T-helper 17 cell (primary cell): ENCODE results near the gene TEX264. TPM values are rescaled to one million over a fixed set of nuclear protein-coding genes. Genes with fewer than 3 reads are reported as not detected.

Experiments used
- ATAC-seq: fragments of 150-1000 bp; cut with Tn5 transposase; 2 replicates; pipeline ENCODE4 v1.10.0; 2021; ENCODE audit warnings: mild to moderate bottlenecking, moderate library complexity
- DNase-seq, 3 donors: peaks; one replicate each; pipeline versions ENCODE4 v3.0.0 to v3.0.0-alpha.2; 2020 to 2021
- H3K9me3 ChIP-seq: one replicate; pipeline ENCODE4 v1.7.0; 2013; ENCODE audit warnings: low read length, mild to moderate bottlenecking; ENCODE audit not compliant: control insufficient read depth, poor library complexity, severe bottlenecking
- H3K27ac Mint-ChIP-seq: one replicate; pipeline ENCODE4 v1.8.0; 2022; ENCODE audit warnings: mild to moderate bottlenecking, moderate library complexity, mixed read lengths
- H3K27me3 Mint-ChIP-seq: one replicate; pipeline ENCODE4 v1.8.0; 2022; ENCODE audit warnings: mixed read lengths
- H3K36me3 Mint-ChIP-seq: one replicate; pipeline ENCODE4 v1.8.0; 2022; ENCODE audit warnings: low read depth, mixed read lengths
- H3K4me1 Mint-ChIP-seq: one replicate; pipeline ENCODE4 v1.8.0; 2022; ENCODE audit warnings: mild to moderate bottlenecking, mixed read lengths
- H3K4me3 Mint-ChIP-seq: one replicate; pipeline ENCODE4 v1.8.0; 2022; ENCODE audit warnings: mild to moderate bottlenecking, moderate library complexity, mixed read lengths
- total RNA-seq, 4 donors: library from RNA in 2 of 4; stranded (reverse) in 2 of 4; gene quantifications; one replicate each; pipeline ENCODE4 v1.2.3 and lab custom pipeline; 2022 to 2026

The TEX264 gene
- total RNA-seq, 2 donors from 2014 or later, result 35.5 to 36.5 TPM

DNA sequence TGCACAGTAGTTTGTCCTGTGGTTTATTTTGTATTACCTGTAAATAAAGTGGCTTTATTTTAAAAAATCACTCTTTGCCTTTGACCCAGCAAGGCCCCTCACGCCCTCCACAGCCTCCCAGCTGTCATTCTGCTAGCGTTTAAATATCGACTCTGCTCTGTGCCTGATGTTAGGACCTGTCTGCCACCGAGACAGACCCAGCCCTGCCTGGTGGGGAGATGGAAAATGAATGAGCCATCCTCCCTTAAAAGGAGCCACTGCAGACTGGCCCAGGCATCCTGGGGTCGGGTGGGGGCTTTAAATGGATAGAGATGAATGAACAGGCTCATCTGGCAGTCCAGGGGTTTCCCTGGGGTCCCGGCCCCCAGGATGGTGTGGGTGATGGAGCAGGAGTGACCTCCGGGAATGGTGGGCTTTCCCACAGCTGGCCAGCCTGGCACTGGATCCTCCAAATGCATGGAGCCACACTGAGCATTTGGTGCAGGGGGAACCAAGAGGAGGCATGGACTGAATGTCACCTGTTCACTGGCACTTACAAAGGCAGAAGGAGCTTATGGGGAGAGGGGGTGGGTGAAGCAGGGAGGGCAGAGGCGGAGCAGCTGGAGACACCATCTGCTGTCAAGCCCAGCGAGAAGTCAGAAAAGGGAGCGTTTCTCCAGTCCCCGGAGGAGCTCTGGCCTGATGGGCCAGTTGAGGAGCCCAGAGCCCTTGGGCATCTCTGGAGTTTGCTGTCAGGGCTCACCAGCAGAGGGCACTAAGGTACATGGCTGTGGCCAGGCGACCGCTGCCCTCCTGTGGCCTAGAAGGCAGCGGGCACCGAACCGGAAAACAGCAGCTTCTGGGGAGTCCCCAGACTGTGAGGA is 47.7 kb downstream of the TEX264 start:
- Mint-ChIP-seq H3K4me1 (peaks cover 22% of the 10 kb centered on the region), H3K4me3 (no peak overlapping the region), H3K27ac (no peak overlapping the region), H3K27me3 (peaks cover 6% of the 10 kb centered on the region), H3K36me3 (peaks cover 2% of the 10 kb centered on the region)
- H3K9me3 ChIP-seq, result no peaks in the 10 kb centered on the region
- DNase-seq, result peak in 1 of 3 donors; percentile 21
- ATAC-seq, result peak; percentile 68

DNA sequence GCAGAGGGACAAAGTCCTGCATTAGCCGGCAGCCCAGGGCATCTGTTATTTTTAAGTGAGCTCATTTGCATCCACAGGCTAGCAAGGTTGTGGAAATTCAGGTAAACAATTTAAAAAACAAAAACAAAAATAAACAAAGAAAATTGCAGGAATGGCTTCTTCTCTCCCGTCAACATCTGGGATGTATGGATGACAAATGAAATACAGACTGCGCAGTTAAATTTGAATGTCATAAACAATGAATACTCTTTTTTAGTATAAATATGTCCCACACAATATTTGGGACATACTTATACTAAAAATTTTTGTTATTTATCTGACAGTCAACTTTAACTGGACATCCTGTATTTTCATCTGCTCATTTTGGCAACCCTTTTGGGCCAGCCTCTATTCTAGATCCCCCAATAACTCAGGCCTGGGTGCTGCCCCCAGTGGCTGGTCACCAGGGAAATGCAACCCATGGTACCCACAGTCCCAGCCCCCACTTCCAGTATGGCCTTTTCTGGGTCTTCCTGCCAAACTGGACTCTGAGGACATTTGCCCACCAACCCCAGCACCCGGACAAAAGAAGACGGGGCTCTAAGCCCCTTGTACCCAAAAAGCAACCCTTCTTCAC is 48.5 kb downstream of the TEX264 start:
- no peak for ATAC-seq
- Mint-ChIP-seq H3K27ac (no peak overlapping the region), H3K27me3 (peaks cover 6% of the 10 kb centered on the region), H3K4me3 (no peak overlapping the region), H3K36me3 (peaks cover under 1% of the 10 kb centered on the region), H3K4me1 (peaks cover 22% of the 10 kb centered on the region)
- H3K9me3 ChIP-seq, result no peaks in the 10 kb centered on the region
- DNase-seq, result no peak

DNA sequence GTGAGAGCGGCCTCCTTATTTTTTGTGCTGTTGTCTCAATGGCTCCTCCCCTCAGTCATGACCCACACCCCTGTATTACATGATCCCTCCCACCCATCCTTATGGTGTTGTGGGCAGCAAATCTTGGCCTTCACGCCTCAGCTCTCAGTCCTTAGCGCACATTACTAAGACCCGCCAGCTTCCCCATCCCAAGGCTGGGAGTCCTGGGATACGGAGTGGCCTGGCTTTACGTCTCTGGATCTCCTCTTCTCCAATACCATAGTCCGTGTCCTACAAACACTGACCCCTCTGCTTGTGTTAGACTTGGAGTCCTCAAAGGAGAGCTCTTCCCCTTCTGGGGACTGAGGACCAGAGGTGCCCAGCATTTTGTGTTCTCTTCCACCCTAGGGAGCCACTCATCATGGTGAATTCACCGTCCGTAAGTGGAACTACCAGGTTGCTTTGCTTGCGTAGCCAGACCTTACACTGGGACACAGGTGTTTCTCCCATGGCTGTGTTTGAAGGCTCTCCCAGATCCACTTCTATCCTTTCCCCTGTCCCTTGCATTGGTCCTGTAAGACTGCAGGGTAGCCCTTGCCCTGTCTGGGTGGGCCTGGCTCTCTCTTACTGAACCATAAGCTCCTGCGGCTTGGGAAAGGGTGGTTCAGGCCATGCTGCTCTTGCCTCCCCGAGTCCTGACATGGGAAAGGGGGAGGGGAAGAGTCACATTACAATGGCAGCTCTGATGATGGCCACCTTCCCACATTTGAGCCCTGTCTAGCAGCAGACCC is 49.4 kb downstream of the TEX264 start:
- Mint-ChIP-seq H3K27ac (peak overlapping the region; percentile 83), H3K36me3 (no peaks in the 10 kb centered on the region), H3K4me3 (no peak overlapping the region), H3K4me1 (peaks cover 21% of the 10 kb centered on the region), H3K27me3 (peaks cover 6% of the 10 kb centered on the region)
- no peaks in the 10 kb centered on the region for H3K9me3 ChIP-seq
- DNase-seq, result no peak
- no peak for ATAC-seq

DNA sequence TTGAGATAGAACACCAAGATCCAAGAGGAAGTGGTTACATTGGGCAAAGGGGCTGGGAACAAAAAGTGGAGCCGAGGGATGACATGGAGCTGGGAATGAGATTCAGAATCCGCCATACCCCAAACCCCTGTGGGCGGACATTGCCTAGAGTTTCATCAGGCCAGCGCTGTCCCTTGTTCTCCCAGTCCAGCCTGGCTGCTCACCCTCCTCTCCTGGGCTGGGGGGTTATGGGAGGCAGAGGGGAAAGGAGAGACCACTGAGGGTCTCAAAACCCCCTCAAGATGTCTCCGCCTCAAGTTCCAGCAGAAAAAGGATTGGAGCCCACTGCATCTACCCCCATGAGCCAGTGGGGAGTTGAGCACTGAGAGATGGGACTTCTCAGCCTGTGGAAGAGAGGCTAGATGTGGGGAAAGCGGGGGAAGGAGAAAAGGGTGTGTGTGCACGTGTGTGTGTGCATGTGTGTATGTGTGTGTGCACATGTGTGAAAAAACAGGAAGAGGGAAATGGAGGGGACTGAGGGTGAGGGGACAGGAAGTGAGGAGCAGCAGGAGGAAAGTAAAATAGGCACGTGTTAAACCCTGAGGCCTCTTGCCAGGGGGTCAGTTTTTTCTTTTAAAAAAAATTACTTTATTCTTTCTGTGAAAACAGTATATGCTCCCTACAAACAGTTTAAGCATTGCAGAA is 50.2 kb downstream of the TEX264 start:
- ATAC-seq, result no peak
- DNase-seq, result no peak
- no peaks in the 10 kb centered on the region for H3K9me3 ChIP-seq
- Mint-ChIP-seq H3K4me1 (peaks cover 19% of the 10 kb centered on the region), H3K27me3 (no peaks in the 10 kb centered on the region), H3K27ac (peak overlapping the region; percentile 83), H3K36me3 (no peaks in the 10 kb centered on the region), H3K4me3 (no peak overlapping the region)

DNA sequence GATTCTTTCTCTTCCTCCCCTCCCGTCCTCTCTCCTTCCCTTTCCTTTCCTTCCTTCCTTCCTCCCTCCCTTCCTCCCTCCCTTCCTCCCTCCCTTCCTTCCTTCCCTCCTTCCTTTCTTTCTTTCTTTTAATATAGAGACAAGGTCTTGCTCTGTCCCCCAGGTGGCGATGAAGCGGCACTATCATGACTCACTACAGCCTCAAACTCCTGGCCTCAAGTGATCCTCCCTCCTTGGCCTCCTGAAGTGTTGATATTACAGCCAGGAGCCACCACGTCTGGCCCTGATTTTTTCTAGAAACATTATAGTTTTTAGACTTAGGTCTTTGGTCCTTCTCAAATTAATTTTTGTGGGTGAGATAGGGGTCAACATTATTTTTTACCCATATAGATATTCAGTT is 51.3 kb downstream of the TEX264 start:
- ATAC-seq, result no peak
- no peak for DNase-seq
- H3K9me3 ChIP-seq, result no peaks in the 10 kb centered on the region
- Mint-ChIP-seq H3K4me3 (no peak overlapping the region), H3K27me3 (no peaks in the 10 kb centered on the region), H3K27ac (peak overlapping the region; percentile 63), H3K36me3 (no peaks in the 10 kb centered on the region), H3K4me1 (peaks cover 16% of the 10 kb centered on the region)

DNA sequence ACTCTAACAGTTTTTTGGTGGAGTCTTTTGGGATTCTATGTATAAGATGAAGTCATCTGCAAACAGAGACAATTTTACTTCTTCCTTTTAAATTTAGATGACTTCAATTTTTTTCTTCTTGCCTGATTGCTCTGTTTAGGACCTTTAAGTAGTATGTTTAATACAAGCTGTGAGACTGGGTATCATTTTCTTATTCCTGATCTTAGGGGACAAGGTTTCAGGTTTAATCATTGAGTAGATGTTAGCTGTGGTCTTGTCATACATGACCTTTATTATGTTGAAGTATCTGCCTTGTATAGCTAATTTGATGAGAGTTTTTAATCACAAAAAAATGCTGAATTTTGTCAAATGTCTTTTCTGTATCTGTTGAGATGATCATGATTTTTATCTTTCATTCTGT is 56.4 kb downstream of the TEX264 start:
- Mint-ChIP-seq H3K27me3 (no peaks in the 10 kb centered on the region), H3K27ac (no peak overlapping the region), H3K4me3 (no peak overlapping the region), H3K4me1 (peaks cover 7% of the 10 kb centered on the region), H3K36me3 (peaks cover 3% of the 10 kb centered on the region)
- no peaks in the 10 kb centered on the region for H3K9me3 ChIP-seq
- ATAC-seq (no peak), DNase-seq (no peak)

DNA sequence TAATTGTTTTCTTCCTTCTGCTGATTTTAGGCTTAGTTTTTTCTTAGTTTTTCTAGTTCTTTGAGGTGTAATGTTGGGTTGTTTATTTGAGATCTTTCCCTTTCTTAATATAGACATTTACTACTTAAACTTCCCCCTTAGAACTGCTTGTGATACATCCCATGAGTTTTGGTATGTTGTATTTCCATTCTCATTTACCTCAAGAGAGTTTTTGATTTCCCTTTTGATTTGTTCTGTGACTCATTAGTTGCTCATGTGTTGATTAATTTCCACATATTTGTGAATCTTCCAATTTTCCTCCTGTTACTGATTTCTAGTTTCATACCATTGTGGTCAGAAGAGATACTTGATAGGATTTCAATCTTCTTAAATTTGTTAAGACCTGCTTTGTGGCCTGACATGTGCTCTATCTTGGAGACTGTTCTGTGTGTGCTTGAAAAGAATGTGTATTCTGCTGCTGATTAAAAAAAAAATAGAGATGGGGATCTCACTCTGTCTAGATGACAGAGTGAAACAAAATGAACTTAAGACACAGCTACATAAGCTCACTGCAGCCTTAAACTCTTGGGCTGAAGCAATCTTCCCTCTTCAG is 58.1 kb downstream of the TEX264 start:
- no peaks in the 10 kb centered on the region for H3K9me3 ChIP-seq
- H3K36me3 Mint-ChIP-seq, result peaks cover 6% of the 10 kb centered on the region
- ATAC-seq (no peak), DNase-seq (no peak)
- peaks cover 7% of the 10 kb centered on the region for H3K4me1 Mint-ChIP-seq
- H3K27ac Mint-ChIP-seq, result no peak overlapping the region
- H3K4me3 Mint-ChIP-seq, result no peak overlapping the region
- H3K27me3 Mint-ChIP-seq, result no peaks in the 10 kb centered on the region

DNA sequence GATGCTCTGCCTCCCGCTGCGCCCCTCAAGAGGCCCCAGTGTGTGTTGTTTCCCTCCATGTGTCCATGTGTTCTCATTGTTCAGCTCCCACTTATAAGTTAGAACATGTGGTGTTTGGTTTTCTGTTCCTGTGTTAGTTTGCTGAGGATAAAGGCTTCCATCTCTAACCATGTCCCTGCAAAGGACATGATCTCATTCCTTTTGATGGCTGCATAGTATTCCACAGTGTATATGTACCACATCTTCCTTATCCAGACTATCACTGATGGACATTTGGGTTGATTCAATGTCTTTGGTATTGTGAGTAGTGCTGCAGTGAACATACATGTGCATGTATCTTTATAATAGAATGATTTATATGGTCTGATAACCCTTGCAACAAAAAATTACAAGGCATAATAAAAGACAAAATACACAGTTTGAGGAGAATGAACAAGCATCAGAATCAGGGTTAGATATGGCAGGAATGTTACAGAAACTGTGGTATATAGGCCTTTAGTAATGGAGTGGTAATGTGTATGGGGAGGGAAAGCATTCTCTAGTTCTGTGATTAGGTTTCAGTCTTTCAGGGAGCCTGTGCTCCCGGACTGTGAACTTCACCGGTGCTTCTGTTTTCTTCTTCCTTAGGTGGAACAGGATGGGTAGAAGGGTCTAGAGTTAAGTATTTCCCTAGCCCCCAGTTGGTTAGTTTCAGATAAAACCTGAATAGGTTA is 63.0 kb downstream of the TEX264 start:
- DNase-seq (no peak), ATAC-seq (no peak)
- Mint-ChIP-seq H3K4me1 (peaks cover 10% of the 10 kb centered on the region), H3K27ac (no peak overlapping the region), H3K36me3 (peaks cover 12% of the 10 kb centered on the region), H3K4me3 (no peak overlapping the region), H3K27me3 (peaks cover 21% of the 10 kb centered on the region)
- no peaks in the 10 kb centered on the region for H3K9me3 ChIP-seq

DNA sequence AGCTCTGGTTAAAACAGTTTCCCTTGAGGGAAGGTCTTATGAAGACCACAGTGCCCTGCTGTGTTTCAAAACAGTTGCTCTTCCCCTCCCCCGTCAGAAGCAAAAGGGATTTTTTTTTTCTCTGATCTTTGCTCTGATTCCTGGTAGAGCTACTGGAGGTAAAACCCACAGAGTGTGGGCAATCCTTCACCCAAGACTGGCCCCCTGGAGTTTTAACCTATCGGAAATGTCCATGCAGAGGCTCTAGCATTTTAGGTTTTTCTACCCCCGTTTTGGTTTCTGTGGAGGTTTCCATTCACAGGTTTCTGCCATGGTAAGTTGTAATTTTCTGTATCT is 63.5 kb downstream of the TEX264 start:
- Mint-ChIP-seq H3K27ac (no peak overlapping the region), H3K27me3 (peaks cover 26% of the 10 kb centered on the region), H3K4me3 (no peak overlapping the region), H3K36me3 (peaks cover 11% of the 10 kb centered on the region), H3K4me1 (peaks cover 7% of the 10 kb centered on the region)
- H3K9me3 ChIP-seq, result no peaks in the 10 kb centered on the region
- DNase-seq (no peak), ATAC-seq (peak; percentile 33)

DNA sequence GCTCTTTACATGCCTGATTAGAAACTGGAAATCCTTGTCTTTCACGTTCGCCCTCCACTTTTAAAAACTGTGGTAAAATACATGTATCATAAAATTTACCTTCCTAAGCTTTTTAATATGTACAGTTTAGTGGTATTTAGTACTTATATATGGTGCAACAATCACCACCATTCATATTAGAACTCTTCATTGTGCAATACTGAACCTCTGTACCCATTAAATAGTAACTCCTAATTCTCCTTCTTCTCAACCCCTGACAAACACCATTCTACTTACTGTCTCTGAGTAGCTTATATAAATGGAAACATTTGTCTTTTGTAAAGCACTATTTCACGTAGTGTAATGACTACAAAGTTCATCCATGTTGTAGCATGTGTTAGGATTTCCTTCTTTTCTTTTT is 64.0 kb downstream of the TEX264 start:
- Mint-ChIP-seq H3K36me3 (peaks cover 11% of the 10 kb centered on the region), H3K4me3 (peak overlapping the region; percentile 19), H3K4me1 (peaks cover 7% of the 10 kb centered on the region), H3K27ac (no peak overlapping the region), H3K27me3 (peaks cover 27% of the 10 kb centered on the region)
- DNase-seq (no peak), ATAC-seq (no peak)
- H3K9me3 ChIP-seq, result no peaks in the 10 kb centered on the region

DNA sequence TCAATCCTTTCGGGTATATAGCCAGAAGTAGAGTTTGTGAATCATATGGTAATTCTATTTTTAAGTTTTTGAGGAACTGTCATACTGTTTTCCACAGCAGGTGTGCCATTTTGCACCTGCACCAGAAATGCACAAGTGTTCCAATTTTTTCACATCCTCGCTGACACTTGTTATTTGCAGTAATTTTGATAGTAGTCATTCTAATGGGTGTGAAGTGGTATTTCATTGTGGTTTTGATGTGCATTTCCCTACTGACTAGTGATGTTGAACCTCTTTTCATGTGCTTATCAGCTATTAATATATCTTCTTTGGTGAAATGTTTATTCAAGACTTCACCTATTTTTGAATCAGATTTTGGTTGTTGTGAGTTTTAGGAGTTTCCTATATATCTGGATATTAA is 64.9 kb downstream of the TEX264 start:
- H3K27me3 Mint-ChIP-seq, result peaks cover 27% of the 10 kb centered on the region
- no peak for ATAC-seq
- H3K36me3 Mint-ChIP-seq, result peaks cover 11% of the 10 kb centered on the region
- H3K4me1 Mint-ChIP-seq, result peaks cover 7% of the 10 kb centered on the region
- H3K9me3 ChIP-seq, result no peaks in the 10 kb centered on the region
- no peak overlapping the region for H3K27ac Mint-ChIP-seq
- no peak overlapping the region for H3K4me3 Mint-ChIP-seq
- no peak for DNase-seq

DNA sequence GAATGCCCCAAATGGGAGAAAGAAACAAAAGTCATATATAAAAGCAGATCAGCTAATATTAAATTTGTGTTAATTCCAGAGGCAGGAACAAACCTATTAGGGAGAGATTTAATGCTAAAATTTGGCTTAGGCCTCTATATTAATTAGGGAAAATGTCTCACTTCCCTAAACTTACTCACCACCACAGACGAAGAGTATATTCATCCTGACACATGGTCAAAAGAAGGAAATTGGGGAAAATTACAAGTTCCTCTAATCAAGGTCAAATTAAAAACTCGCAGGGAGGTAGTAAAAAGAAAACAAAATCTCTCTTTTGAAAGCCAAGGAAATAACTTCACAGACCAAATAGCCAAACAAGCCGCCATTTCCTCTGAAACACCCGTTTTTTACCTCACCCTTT is 68.1 kb downstream of the TEX264 start:
- H3K4me3 Mint-ChIP-seq, result no peak overlapping the region
- H3K27ac Mint-ChIP-seq, result peak overlapping the region; percentile 29
- DNase-seq (no peak), ATAC-seq (no peak)
- no peaks in the 10 kb centered on the region for H3K9me3 ChIP-seq
- peaks cover 35% of the 10 kb centered on the region for H3K27me3 Mint-ChIP-seq
- H3K4me1 Mint-ChIP-seq, result peaks cover 8% of the 10 kb centered on the region
- H3K36me3 Mint-ChIP-seq, result peaks cover 8% of the 10 kb centered on the region
